Fibroblast of lung (primary cell): ENCODE measurements around the gene UNC79.

Source experiments
- CTCF ChIP-seq, 2 donors: IDR thresholded peaks in 1 of 2; conservative IDR thresholded peaks in 1 of 2; 1 replicate in 1 of 2; 2 replicates in 1 of 2; pipeline ENCODE4 v1.5.1; 2011 to 2012; ENCODE audit warnings: low read length in 2 of 2, control low read depth in 1 of 2, inconsistent platforms in 1 of 2, low read depth in 1 of 2, mild to moderate bottlenecking in 1 of 2
- EZH2 ChIP-seq: IDR thresholded peaks from 2 replicates; pipeline ENCODE4 v1.5.1; 2012; ENCODE audit warnings: low read length, control low read depth, mild to moderate bottlenecking; ENCODE audit errors: missing control alignments

- TF ChIP-seq CTCF (conservative IDR thresholded peaks at IDR 0.05 in 1 of 2, IDR thresholded peaks at IDR 0.05 in 1 of 2; ENCODE audit: low read depth in 1 of 2, low read length in 2 of 2) (no peak), EZH2 (no peak)
These were observed 275.7 kb downstream of the UNC79 start for GRCh38 chr14:93706360-93706955.
